GM21723 (cell line): ENCODE measurements around the gene SPESP1.
"Not testable (repeated sequence)": the region's sequence is repeated elsewhere in the genome, so short reads cannot be mapped to it uniquely, and the experiment has no call there.

ENCODE experiments used
- ATAC-seq: cut with Tn5 transposase; IDR thresholded peaks from one replicate; pipeline ENCODE4 v1.9.1; 2021; ENCODE audit warnings: mild to moderate bottlenecking, moderate library complexity; ENCODE audit not compliant: unreplicated experiment

SPESP1 gene

GRCh38 chr15:68962465-68962864, 32.1 kb downstream of the SPESP1 start:
- ATAC-seq: no peak

DNA sequence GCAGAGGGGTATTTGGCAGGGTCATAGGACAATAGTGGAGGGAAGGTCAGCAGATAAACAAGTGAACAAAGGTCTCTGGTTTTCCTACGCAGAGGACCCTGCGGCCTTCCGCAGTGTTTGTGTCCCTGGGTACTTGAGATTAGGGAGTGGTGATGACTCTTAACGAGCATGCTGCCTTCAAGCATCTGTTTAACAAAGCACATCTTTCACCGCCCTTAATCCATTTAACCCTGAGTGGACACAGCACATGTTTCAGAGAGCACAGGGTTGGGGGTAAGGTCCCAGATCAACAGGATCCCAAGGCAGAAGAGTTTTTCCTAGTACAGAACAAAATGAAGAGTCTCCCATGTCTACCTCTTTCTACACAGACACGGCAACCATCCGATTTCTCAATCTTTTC, 33.4 kb downstream of the SPESP1 start:
- not testable (repeated sequence) for ATAC-seq

DNA sequence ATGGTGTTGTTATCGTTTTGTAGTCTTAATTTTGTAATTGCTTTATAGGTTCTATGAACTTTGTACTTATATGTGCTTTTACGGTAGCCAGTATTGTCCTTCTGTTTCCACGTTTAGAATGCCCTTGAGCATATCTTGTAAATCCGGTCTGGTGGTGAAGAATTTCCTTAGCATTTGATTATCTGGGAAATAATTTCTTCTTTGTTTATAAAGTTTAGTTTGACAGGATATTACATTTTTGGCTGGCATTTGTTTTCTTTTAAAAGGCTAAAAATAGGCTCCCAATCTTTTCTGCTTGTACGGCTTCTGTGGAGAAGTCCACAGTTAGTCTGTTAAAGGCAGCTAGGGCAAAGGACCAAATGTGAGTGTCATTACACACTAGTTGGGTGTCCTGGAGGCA, 36.7 kb downstream of the SPESP1 start:
- ATAC-seq: no peak

- ATAC-seq: no peak
Measured at GRCh38 chr15:68967948-68968347, 37.6 kb downstream of the SPESP1 start.

- ATAC-seq: no peak
Measured at GRCh38 chr15:68969298-68969697, 39.0 kb downstream of the SPESP1 start.

GRCh38 chr15:68972201-68973065, 42.1 kb downstream of the SPESP1 start:
- ATAC-seq: no peak

DNA sequence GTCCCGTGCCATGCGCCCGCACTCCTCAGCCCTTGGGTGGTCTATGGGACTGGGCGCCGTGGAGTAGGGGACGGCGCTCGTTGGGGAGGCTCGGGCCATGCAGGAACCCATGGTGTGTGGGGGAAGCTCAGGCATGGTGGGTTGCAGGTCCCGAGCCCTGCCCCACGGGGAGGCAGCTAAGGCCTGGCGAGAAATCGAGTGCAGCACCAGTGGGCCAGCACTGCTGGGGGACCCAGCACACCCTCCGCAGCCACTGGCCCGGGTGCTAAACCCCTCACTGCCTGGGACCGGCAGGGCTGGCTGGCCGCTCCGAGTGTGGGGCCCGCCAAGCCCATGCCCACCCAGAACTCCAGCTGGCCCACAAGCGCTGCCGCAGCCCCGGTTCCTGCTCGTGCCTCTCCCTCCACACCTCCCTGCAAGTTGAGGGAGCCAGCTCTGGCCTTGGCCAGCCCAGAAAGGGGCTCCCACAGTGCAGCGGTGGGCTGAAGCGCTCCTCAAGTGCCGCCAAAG, 45.4 kb downstream of the SPESP1 start:
- ATAC-seq: not testable (repeated sequence)

- ATAC-seq: not testable (repeated sequence)
Measured at GRCh38 chr15:68977426-68977825, 47.1 kb downstream of the SPESP1 start.

- ATAC-seq: no peak
Measured at GRCh38 chr15:68979006-68979405, 48.7 kb downstream of the SPESP1 start.

DNA sequence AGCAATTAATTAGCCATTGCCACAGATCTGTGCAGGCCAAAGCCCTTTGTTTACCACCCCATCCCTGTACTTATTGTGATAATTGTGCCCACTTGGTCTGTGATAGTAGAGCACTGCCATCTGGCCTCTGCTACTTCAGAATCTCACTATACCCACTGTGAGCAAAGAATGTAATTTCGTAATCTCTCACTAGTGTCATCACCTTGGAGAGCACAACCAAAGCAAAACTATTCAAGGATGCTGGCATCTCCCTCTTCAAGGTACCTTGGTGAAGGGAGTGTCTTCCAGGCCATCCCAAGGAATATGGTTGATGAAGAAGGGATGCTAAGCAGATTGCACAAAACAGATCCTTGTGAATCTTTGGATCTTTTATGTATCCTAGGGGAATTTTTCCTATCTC, 49.5 kb downstream of the SPESP1 start:
- no peak for ATAC-seq

GRCh38 chr15:68980786-68981185, 50.5 kb downstream of the SPESP1 start:
- ATAC-seq: no peak

GRCh38 chr15:68981941-68982340, 51.6 kb downstream of the SPESP1 start:
- ATAC-seq: no peak

DNA sequence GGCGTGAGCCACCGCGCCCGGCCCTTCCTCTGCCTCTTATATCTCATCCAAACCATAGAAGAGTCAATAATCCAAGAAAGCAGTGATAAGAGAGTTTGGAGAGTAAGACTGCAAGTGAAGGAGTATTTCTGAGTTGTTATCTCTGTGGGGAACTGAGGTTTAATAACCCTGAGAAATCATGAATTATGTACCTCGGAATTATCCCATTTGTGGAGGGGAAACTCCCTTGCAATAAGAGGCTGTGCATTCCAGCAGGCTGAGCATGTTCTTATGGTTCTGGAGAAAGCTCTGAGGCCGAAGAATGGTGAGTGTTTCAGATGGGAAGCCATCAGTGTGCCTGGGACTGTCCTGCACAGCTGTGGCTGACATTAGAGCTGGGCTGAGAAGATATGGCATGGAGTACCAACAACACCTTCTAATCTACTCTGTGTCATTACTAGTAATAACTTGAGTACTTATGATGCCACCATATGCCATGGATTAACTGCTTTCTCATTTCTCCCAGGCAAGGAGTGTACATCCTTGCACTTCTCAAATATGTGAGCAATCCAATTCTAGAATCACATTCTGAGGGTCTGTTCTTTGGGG, 52.7 kb downstream of the SPESP1 start:
- no peak for ATAC-seq

GRCh38 chr15:68983961-68984481, 53.7 kb downstream of the SPESP1 start:
- ATAC-seq: no peak

- no peak for ATAC-seq
Measured at GRCh38 chr15:68984586-68984985, 54.3 kb downstream of the SPESP1 start.

DNA sequence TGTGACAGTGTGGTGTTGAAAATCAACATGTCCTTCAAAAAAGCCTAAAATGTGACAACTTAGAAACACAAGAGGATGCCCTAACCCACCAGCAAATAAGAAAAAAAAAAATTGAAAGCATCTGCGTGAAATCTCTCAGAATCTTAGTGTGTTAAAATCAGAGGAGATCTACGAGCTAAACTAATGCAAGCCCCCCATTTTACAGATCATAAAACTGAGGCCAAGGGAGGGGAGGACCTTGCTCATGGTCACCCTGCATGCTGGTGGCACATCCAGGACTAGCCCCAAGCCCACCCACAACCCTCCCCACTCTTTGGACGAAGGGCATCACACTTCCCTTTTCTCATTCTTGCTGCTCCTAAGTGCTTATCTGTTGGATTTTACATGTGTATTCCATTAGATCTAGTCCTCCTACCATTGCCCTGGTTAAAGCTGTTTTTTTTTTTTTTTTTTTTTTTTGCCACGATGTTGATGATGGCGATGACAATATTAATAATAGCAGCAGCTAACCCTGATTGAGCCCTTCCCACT, 55.1 kb downstream of the SPESP1 start:
- ATAC-seq: no peak

GRCh38 chr15:68986322-68986721, 56.0 kb downstream of the SPESP1 start:
- ATAC-seq: no peak

DNA sequence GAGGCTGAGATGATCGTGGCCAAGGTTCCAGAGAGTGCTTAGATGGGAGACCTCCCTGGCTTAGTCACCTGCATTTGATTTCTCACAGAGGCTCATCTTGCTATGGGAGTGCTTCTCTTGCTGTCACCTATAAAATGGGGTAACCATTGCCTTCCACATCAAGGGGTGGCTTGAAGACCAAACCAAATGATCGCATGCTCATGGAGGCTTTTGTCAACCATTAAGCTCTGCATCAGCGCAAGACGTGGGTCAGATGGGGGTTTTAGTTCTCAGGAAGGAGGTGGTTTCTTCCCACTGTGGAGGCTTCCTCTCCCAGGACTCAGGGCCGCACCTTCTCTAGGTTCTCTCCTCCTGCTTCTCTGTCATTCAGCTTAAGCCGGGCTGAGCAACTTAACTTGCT, 56.8 kb downstream of the SPESP1 start:
- no peak for ATAC-seq

- no peak for ATAC-seq
Measured at GRCh38 chr15:68987676-68988075, 57.4 kb downstream of the SPESP1 start.

GRCh38 chr15:68989541-68990230, 59.4 kb downstream of the SPESP1 start:
- ATAC-seq: no peak
